HG02970 (cell line): ENCODE measurements around the gene TTC33.
A peak's percentile ranks its signal among the peaks of the same experiment; 100 is the strongest.
"Not testable (repeated sequence)": the region's sequence is repeated elsewhere in the genome, so short reads cannot be mapped to it uniquely, and the experiment has no call there.

Source experiments
- ATAC-seq: cut with Tn5 transposase; IDR thresholded peaks from one replicate; pipeline ENCODE4 v1.9.1; 2021; ENCODE audit warnings: mild to moderate bottlenecking, moderate library complexity, moderate number of reproducible peaks; ENCODE audit not compliant: unreplicated experiment, low FRiP score

Gene TTC33

DNA sequence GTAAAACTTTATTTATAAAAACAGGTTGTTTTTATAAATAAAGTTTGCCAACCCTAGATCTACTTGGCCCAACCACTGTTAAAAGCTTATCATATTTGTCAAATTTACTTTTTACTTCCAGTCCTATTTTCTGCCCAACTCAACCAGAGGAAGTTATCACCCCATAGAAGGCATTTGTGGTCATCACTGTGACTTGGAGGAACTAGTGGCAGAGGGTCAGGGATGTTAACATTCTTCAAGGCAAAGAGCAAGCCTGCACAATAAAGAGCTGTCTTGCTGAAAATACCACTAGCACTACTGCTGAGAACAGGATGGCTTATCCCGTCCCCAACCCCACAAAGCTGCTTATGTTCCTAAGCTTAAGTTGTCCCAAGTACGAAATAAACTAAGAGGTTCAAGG is 22.3 kb downstream of the TTC33 start:
- ATAC-seq: no peak

DNA sequence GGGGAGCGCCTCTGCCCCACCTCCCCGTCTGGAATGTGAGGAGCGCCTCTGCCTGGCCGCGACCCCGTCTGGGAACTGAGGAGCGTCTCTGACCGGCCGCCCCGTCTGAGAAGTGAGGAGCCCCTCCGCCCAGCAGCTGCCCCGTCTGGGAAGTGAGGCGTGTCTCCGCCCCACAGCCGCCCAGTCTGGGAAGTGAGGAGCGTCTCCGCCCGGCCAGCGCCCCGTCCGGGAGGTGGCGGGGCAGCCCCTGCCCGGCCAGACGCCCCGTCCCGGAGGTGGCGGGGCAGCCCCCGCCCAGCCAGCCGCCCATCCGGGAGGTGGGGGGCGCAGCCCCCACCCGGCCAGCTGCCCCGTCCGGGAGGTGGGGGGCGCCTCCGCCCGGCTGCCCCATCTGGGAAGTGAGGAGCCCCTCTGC is 33.3 kb downstream of the TTC33 start:
- ATAC-seq: not testable (repeated sequence)

DNA sequence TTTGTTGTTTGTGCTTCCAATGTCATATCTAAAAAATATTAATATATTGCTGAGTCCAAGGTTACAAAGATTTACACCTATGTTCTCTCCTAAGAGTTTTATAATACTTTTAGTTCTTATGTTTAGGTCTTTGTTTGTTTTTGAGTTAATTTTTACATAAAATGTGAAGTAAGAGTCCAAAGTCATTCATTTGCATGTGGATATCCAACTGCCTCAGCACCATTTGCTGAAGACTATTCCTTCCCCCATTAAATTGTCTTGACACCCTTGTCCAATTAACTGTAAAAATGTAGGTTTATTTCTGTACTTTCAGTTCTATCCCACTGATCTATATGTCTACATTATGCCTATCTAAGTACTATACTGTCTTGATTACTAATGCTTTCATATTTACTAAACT is 35.7 kb downstream of the TTC33 start:
- ATAC-seq: no peak

DNA sequence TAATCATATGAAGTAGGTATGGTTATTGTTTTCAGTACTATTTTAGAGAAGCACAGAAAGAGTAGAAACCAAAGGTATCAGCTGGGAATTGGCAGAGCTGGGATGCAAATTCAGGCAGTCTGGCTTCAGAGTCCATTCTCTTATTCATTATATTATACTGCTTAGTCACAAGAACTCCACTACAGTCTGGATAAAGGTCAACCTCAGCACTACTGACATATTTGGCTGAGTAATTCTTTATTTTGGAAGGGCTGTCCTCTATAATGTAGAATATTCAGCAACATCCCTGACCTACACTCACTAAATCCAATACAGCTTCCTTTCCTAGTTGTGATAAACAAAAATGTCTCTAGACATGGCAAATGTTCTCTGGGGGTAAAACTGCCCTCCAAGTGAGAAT is 38.5 kb downstream of the TTC33 start:
- ATAC-seq: no peak

DNA sequence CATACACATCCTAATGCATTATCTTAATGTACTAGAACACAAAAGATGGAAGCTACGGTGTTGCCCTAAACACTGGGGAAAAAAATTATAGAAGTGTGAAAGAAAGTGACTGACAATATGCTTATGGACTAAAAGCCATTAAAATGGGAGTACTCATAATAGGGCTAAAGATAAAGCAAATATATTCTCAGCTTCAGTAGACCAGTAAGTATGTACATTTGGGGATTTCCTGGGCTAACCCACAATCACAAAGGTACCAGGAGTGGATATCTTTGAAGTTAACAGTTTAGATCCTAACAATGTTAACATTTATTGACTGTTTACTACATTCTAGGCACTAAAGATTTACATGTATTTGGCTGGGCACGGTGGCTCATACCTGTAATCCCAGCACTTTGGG is 39.2 kb downstream of the TTC33 start:
- no peak for ATAC-seq

DNA sequence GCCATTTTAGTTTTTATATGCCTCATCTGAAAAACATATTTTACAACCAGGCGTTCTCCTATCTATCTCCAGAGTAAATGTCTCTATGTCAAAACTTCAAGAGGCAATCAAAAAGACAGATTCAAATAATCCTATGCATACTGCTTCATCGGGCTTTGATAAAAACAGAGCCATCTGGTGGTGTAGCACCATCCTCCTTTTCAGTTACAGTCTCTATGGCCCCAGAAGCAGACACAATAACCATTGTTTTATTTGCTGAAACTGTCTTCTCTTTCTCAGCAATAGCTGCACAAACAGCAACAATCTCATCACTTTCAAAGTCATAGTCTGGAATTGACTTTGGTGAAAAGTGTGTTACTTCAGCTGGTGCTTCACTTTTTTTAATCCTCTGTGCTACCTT is 39.8 kb downstream of the TTC33 start:
- no peak for ATAC-seq

DNA sequence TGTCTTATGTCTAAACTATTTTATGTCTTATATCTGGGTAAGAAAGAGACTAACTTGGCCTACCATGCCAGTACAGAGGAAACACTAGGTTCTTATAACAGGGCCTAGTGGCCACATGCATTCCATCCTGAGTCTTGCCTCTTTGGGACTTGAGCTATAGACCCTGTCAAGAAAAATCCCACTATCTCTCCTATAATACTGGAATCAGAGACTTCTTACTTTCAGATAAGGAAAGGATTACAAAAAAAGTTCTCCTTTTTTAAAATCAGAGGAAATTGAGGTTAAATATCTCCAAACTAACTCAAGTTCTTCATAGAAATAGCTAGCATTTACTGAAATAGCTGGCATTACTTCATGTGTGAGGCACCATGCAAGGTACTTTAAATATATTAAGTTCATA is 41.8 kb downstream of the TTC33 start:
- ATAC-seq: no peak

DNA sequence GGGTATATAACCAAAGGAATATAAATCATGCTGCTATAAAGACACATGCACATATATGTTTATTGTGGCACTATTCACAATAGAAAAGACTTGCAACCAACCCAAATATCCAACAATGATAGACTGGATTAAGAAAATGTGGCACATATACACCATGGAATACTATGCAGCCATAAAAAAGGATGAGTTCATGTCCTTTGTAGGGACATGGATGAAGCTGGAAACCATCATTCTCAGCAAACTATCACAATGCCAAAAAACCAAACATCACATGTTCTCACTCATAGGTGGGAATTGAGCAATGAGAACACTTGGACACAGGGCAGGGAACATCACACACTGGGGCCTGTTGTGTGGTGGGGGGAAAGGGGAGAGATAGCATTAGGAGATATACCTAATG is 45.2 kb downstream of the TTC33 start:
- not testable (repeated sequence) for ATAC-seq

DNA sequence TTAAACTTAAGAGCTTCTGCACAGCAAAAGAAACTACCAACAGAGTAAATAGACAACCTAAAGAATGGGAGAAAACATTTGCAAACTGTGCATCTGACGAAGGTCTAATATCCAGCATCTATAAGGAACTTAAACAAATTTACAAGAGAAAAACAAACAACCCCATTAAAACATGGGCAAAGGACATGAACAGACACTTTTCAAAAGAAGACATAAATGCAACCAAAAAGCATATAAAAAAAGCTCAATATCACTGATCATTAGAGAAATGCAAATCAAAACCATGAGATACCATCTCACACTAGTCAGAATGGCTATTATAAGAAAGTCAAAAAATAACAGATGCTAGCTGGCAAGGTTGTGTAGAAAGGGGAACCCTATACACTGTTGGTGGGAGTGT is 50.3 kb downstream of the TTC33 start:
- ATAC-seq: not testable (repeated sequence)

DNA sequence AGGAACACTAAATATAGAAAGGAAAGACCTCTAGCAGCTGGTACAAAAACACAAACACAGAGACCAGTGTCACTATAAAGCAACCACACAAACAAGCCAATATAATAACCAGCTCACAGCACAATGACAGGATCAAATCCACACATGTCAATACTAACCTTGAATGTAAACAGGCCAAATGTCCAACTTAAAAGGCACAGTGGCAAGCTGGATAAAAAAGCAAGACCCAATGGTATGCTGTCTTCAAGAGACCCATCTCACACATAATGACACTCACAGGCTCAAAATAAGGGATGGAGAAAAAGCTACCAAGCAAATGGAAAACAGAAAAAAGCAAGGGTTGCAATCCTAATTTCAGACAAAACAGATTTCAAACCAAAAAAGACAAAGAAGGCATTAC is 53.7 kb downstream of the TTC33 start:
- ATAC-seq: not testable (repeated sequence)

DNA sequence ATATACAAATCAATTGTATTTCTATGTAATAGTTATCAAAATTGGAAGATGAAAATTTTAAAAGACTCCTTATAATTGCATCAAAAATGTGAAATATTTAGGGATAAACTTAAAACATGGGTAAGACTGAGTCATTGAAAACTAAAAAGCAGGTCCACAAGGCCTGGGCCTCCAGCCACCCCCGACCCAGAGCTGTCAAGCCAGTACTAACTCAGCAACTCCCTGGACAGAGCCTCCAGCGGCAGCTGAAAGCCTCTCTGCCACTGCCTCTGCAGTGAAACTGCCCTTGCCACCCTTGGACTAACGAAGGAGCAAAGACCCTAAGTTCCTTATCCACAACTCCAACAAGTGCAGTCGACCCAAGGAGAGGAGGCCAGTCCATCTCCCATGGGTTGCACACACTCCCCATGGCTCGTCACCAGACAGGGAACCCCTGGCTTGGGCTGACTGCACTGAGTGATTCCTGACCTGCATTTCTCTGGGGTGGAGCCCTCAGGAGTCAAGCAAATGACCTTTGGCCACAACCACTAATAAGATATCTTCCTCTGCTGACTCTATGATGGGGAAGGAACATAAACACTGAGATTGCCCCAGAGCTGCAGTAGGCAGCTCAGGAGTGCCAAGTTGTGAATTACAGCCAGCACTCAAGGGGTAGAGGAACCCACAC is 55.5 kb downstream of the TTC33 start:
- no peak for ATAC-seq

DNA sequence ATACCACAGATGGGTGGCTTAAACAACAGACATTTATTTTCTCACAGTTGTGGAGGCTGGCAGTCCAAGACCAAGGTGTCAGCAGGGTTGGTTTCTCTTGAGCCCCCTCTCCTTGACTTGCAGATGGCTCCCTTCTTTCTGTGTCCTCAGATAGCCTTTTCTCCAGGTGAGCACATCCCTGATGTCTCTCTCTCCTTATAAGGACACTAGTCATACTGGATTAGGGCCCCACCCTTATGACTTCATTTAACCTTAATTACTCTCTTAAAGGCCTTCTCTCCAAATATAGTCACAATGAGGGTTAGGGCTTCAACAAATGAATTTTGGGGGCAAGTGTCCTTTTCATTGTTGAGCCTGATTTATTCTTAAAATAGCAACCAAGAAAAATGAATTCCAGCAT is 61.3 kb downstream of the TTC33 start:
- no peak for ATAC-seq

DNA sequence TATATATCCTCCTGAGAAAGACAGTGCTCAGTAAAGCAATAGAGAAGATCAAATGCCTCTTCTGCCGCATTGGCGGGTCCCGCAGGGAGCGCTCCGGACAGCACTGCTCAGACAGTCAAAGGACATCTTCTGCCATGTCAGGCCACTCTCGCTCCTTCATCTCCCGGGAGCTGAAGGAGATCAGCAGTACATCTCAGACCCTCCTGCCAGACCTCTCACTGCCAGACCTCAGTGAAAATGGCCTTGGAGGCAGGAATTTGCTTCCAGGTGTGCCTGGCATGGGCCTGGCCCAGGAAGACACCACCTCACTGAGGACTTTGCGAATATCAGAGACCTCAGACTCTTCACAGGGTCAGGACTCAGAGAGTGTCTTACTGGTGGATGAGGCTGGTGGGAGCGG is 63.9 kb downstream of the TTC33 start:
- no peak for ATAC-seq

DNA sequence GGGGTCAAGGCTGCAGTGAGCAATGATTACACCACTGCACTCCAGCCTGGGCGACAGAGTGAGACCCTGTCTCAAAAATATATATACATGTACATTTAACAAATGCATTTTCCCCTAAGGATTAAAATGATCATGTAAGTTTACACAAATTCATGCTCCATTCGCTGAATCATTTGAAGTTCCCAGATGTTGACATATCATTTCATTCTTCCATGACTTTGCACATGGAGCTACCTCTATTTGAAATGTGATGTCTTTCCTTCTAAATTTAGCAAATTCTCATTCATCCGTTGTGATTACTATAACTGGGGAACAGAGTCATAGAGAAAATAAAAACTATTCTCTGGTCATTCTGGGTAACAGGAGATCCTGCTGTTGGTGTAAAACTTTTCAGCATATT is 65.5 kb downstream of the TTC33 start:
- no peak for ATAC-seq

DNA sequence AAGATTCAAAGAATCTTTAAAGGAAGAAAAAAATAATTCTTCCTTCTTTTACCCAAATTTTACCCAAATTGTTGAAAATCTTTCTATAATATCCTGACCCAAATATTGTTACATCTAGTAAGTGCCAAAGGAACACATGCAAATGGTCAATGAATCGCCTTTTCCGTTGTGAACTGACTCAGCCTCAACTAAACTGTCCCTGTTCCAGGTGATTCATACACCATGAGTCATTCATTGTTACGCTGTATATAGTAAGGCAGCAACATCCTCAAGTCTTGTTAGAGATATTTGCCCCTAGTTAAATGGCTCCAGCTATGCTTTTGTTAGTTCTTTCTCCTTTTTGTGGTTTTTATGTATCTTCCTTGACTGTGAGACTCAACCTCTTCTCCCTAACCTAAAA is 66.3 kb downstream of the TTC33 start:
- peak; percentile 52 for ATAC-seq

DNA sequence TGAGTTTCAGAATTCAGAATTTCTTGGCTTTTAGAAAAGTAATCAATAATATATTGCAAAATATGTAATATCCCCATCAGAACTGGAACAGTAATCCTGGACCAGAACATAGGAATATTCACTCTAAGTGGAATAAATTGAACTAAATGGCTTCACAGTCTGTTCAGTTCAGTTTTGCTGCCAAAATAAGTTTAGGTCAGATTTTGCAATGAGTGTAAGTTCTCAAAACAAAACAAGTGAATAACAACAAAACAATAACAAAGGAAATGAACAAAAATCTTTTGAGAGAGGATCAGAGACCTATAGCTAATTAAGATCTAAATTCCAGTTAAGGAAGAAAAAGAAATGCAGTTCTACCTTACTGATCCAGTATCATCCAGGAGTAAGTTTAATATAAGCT is 66.8 kb downstream of the TTC33 start:
- no peak for ATAC-seq

DNA sequence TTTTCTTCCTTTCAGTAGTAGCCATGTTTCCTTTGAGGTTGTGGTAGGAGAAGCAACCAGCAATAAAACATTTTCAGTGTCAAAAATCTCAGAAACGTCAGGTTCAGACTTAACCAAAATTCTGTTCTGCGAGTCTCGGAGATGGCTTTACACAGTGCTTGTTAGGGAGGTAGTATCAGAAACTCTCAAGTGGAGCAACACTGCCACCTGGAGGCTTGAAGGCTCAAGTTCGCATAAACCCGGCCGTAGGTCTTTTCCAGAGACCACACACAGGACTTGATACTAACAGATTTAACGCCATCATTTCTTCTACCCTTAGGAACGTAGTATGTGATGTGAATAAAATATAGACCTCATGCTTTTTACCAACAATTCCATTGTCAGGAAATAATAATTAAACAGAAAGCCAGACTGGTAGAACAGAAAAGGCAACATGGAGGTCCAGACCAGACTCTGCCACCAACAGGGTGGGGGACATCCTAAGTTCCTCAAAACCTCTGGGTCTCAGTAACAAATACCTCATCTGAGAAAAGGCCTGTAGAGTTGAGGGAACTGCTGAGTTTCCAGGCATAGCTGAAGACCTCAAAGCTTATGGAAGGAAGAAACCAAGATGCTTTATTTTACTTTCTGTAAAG is 67.5 kb downstream of the TTC33 start:
- ATAC-seq: peak; percentile 78

DNA sequence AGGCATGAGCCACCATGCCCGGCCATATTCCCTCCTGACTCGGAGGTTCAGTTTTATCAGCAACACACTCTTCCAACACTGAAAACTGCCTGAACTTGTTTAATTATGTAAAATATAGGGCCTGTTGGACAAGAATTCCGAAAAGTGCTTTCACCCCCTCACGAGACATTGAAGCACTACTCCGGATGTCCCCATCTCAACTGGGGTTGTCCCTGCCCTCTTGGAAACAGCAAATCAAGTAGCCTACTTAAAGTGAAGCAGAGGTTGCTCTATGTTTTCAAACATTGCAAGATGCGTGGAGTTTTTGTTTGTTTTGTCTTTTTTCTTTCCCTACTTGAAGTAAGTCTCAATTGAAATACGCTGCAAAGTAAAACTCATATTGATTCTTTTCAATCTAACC is 68.4 kb downstream of the TTC33 start:
- no peak for ATAC-seq

DNA sequence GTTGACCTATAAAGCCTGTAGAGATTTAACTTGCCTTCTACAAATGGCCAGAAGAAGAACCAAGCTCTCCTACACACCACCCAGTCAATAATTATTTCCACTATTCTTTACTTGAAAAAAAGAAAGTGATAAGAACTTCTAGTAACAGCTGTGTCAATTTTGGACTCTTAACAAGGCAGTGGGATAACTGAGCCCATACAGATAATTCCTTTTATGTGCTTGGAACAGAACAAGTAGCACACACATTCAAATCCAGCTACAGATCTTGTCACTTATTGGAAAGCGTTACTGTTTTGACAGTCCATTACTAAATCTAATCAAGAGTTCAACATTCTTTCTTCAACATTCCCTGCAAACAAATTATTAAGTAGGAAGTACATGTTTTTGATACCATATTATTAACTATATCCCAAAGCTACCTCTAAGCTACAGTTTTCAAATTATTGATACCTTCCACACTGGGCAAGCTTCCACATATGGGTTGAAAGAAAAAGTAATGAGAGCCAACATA is 69.7 kb downstream of the TTC33 start:
- ATAC-seq: no peak

DNA sequence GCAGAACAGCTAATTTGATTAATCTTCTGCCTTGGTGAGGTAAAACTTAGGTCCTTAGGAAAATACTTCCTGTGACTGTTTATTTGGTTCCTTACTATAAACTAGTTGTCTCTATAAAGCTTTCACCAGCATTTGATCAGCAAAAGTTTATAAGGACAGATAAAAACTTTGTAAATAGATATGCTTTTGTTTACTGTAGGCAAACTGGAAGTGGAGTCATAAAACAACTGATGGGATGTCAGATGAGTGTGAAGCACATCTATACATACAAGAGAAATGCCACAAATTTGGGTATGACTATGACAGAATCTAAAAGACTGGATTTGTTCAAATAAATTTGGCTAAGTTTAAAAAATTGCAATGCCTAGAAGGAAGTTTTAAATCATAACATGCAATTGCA is 70.6 kb downstream of the TTC33 start:
- ATAC-seq: no peak

DNA sequence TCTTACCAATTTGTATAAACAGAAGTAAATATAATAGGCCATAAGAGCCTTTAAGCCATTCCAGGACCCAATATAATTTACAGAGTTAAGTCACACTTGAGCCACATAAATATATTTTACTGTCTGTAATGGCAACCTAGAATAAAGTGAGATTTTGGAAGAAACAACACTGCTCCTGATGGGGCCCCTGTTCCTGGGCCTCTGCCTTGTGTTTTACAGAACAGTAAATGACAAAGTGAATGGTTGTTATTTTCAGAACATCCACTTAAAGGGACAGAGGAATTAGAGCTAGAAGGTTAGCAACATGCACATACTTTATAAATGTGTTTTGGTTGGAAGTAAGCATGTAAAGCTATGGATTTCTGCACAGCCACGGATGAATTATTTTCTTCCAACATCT is 72.5 kb downstream of the TTC33 start:
- ATAC-seq: no peak
